Inflammatory macrophage (primary cell): Measurements from ENCODE around the gene ALDH3A1.

Experiments used
- DNase-seq, 2 donors: peaks; one replicate each; pipeline ENCODE4 v3.0.0-alpha.2; 2020 to 2022

Gene ALDH3A1

DNA sequence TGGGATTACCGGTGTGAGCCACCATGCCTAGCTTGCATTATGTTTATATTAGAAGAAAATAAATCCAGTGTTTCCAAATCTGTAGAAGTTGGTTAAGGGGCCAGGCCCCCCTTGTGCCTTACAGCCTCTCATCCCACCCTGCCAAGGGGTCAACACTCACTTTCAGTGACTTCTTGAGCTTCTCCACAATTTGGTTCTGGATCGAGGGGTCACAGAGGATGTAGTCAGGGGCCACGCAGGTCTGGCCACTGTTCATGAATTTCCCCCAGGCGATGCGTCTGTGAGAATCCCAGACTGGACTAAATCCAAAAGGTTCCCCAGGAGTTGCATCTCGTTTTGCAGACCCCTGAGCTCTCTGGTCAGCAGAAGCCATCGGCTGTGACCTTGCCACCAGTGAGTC, 7.2 kb downstream of the ALDH3A1 start:
- DNase-seq, result no peak

DNA sequence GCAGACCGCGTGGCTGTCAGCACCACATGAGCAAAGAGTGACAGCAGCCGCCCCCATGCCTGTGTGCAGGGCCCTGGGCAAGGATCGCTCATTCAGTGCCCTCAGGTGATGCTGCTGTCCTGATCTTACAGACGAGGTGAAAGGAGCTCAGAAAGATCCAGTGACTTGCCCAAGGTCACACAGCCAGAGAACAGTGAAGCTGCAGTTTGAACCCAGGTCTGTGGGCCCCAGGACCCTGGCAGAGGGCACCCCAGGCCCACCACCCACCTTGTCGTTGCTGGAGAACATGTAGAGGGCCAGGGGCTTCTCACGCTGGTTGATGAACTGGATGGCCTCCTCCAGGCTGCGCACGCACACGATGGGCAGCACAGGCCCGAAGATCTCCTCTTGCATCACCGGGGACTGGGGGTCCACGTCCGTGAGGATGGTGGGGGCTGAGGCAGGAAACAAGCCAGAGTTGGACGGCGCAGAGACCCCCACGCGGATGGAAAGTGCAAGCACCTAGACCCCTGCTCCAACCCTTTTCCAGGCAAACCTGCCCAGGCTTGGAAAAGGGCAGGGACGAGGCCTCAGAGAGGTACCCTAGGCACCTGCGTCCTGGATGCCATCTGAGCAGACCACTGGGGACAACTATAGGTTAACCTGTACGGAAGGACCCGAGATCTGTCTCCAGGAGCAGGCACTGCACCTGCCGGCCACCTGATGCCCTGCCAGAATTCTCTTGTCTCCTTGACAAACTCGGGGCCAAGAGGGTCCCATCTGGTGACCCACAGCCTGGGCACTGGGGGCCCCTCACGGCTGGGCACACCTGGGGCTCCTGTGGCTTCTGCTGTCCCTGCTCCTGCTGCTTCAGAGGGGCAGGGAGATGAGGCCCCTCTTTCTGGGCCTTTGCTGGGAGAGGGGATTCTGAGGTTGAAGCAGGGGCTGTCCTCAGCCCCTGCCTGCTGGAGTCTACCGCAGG, 8.6 kb downstream of the ALDH3A1 start:
- no peak for DNase-seq

GRCh38 chr17:19738757-19739156, 9.3 kb downstream of the ALDH3A1 start:
- no peak for DNase-seq

DNA sequence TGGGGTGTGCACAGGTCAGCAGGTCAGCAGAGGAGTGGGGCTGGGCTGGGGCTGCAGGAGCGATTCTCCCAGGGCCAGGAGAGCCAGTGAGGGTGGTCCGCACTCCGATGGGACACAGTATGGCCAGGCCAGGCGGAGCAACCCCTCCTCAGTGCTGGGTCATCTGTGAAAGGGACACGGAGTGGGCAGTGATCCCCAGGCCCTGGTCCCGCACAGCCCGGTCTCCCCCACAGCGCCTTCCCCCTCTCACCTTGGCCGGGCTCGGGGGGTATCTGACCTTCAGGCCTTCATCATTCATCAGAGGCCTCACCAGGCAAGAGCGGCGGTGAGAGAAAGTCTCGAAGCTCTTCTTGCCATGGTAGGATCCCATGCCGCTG, 10.0 kb downstream of the ALDH3A1 start:
- DNase-seq, result no peak

DNA sequence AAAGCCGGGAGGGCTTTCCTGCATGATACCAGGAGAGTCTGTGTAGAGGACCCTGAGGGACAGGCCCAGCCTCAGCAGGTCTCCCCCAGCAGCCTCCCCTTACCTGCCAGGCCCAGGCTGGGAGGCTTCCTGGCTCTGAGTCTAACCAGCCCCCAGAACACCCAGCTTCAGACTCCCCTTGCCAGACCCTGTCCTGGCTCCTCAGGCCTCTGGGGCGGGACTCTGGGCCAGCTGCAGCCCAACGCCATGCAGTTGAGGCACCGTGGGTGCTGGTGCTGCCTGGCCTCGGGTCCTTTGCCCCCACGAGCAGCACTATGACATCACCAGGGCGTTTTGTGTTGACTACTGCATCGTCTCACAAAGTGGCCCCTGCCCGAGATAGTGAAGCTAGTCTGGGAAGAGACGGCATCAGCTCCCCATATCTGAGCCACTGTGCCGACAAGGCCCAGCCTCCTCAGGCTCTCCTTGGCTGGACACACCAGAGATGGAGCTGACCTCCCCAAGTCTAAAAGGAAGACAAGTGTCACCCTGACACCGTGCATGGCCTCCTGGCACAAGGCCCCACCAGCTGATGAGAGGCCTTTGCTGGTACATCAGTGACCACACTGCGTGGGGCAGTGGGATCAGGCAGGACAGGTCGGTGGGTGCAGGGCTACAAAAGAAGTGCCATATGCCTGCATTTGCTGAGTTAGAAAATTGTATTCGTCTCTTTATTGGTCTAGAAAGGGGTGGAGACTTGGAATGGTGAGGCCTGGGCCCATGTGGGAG, 10.6 kb downstream of the ALDH3A1 start:
- DNase-seq, result no peak

DNA sequence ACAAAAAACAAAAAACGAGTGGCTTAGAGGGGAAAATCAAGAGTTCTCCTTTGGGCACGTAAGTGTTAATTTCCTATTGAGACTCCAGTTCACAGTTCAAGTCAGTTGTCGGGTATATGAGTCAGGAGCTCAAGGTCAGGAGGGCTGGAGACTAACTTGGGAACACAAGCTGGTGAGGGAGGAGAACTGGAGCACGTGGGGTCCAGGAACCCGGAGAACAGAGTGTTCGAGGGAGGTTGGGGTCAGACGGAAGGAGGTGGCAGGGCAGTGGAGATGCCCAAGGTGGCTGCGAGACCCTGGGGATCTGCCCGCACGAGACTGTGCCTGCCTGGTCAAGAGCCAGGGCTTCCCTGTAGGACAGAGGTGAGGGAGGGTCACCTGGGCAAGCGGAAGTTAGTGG, 12.0 kb downstream of the ALDH3A1 start:
- no peak for DNase-seq

DNA sequence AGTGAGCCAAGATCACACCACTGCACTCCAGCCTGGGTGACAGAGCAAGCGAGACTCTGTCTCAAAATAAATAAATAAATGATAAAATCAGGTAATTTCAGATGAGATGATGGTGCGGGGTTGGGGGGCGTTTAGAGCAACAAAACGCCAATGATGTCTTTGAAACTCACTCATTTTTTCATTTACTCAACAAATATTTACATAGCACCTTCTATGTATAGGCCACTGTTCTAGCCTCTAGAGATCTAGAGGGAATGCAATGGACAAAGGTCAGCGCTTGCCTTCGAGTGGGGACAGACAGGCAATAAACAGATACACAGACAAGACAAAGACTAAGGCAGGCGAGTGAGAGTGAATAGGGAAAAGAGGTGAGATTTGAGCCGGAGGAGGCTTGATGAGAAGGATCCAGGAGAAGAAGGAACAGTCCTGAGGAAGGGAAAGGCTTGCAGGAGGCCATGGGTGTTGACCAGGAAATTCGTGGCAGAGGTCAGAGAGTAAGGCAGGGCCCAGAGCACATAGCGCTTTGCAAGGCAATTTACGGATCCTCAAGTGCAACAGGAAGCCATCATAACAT, 14.1 kb downstream of the ALDH3A1 start:
- DNase-seq, result no peak

DNA sequence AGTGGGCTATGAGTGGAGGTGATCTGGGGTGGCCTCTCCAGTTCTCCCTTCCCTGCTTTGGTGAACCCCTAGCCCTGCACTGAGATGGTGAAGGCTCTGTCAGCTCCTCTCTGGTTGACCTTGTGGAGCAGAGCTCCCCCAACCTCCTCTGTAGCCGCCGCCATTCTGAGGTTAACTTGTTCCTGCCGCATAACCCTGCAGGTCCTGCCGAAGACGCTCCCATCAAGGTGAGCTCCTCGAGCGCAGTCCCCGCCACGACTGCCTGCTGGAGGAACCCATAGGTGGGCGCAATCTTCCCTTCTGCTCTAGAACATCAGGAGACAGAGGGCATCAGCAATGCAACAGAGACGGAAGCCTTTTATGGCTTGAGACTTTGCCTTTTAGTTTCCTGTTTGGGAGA, 16.5 kb downstream of the ALDH3A1 start:
- DNase-seq, result no peak

DNA sequence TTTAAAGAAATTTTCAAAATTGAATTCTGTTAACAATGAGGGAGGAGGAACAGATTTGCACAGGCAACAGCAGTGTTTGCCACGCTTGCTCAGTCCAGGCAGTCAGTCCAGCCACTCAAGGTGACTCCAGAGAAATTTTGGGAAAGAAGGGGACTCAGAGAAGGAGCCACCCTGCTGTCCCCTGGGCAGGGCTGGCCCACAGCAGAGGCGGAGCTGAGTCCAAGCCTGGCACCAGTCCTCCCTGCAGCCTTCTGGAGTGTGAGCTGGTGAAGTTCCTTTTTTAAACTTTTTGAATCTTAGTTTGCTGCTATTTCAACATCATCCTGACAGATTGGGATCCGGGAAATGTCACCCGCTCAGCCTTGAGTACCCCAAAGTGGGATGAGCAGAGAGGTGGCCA, 17.3 kb downstream of the ALDH3A1 start:
- DNase-seq, result peak; percentile 47 to 48

GRCh38 chr17:19729900-19730299, 18.2 kb downstream of the ALDH3A1 start:
- DNase-seq, result no peak

DNA sequence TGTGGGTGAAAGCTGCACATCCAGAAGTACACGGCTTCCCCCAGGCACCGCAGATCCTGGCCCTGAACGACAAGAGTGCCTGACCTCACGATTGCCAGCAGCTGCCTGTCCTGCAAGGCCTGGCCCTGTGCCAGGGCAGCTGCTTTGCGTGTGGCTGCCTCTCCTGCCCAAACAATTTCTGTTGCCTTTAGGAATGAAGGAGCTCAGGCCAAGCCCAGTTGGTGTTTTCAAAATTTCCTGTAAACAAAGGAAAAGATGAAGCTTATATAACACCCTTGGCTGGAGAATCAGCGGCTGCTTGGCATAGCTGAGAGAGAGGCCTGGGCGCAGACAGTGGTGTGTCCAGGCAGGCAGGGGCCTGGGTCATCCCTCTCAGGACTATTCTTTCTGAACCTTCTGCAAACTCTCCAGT, 20.0 kb downstream of the ALDH3A1 start:
- peak; percentile 53 to 70 for DNase-seq

- DNase-seq, result peak; percentile 87 to 93
Measured at GRCh38 chr17:19727501-19728078, 20.5 kb downstream of the ALDH3A1 start.

DNA sequence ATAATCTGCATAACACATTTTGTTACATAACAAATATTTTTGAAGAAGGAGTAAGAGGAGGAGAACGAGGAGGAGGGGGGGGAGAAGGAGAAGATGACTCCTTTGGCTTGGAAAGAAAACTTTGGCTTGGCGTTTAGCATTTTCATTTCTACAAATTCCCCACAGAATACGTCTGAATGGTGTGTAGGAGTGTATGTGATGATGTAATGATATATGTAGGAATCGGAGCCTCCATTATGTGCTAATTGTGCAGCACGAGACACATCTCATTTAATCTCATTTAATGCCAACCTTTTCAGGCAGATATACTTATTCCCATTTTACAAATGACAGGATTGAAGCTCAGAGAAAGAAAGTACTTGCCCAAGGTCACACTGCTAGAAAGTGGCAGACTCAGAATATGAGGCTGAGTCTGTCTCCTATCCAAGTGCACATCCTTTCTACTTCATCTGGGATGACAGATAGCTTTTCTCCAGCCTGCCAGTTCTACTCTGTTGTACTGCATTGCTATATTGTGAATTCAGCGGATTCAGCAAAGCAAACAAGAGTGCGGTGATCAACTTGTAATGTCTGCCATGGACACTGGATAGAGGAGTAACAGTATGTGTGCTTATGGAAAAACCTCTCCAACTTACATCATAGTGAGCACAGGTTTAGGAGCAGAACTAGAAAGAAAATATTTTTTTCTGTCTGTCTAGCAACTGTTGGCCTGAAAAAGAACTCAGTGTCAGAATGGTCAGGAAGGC, 21.3 kb downstream of the ALDH3A1 start:
- peak; percentile 50 to 56 for DNase-seq

- DNase-seq, result peak; percentile 89 to 91
Measured at GRCh38 chr17:19725486-19725885, 22.6 kb downstream of the ALDH3A1 start.

- peak; percentile 94 for DNase-seq
Measured at GRCh38 chr17:19724501-19725420, 23.3 kb downstream of the ALDH3A1 start.

DNA sequence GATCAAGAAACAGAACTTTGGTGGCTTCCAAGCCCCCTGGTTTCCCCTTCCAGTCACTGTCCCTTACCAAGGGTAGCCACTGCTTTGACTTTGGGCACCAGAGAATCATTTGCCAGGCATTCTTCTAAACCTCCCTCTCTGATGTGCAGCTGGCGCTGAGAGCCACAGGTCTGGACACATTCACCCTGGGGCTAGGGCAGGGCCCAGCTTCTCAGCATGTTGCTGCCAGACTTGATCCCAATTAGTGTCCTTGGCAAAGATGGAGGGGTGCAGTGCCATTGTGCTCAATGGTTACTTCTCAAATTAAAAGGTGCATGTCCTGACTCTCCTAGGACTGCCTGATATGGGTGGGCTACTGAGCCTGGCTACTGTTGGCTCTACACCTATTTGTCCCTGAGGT, 24.1 kb downstream of the ALDH3A1 start:
- DNase-seq, result no peak

GRCh38 chr17:19720631-19721426, 27.3 kb downstream of the ALDH3A1 start:
- DNase-seq, result no peak

- no peak for DNase-seq
Measured at GRCh38 chr17:19720210-19720475, 28.0 kb downstream of the ALDH3A1 start.

DNA sequence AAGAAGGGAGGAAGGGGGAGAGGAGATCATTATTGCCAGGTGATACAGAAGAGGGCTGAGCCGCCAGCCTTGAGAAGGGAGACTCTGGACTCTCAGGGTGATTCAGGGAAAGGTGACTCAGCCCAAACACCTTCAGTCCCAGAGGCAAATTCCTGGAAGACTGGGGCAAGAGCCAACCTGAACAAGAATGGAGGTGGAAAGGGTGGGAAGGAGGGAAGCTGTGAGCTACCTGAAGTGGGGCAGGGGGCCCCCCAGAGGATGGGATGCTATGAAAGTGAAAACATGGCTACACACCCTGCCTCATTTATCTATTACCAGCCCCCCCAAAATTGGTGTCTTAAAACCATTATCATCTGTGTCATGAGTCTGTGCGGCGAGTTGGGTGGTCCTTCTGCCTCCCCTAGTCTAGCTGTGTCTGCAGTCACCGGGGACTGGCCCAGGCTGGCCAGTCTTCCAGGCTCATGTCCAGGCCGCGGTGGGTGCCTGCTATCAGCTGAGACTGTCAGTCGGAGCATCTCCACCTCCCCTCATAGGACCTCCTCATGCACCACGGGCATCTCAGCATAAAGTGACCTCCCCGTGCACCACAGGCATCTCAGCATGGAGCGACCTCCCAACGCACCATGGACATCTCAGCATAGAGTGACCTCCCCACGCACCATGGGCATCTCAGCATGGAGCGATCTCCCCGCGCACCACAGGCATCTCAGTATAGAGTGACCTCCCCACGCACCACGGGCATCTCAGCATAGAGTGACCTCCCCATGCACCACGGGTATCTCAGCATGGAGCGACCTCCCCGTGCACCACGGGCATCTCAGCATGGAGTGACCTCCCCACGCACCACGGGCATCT, 28.5 kb downstream of the ALDH3A1 start:
- DNase-seq, result no peak
